IPS DF 6.9 (cell line): Measurements from ENCODE around the gene SHOC2.
A peak's percentile ranks its signal among the peaks of the same experiment; 100 is the strongest.

Experiments
- DNase-seq: peaks from one replicate; pipeline ENCODE4 v3.0.0-alpha.2; 2013; ENCODE audit warnings: low read depth, low spot score
- H3K27ac ChIP-seq: one replicate; pipeline ENCODE4 v1.5.1; 2013; ENCODE audit warnings: low read length, control low read depth
- H3K27me3 ChIP-seq: 2 replicates; pipeline ENCODE4 v1.6.1; 2013; ENCODE audit warnings: mild to moderate bottlenecking, low read length; ENCODE audit not compliant: control insufficient read depth, insufficient read depth
- H3K36me3 ChIP-seq: 2 replicates; pipeline ENCODE4 v1.6.1; 2013; ENCODE audit warnings: low read length; ENCODE audit not compliant: control insufficient read depth, insufficient read depth
- H3K4me1 ChIP-seq: 2 replicates; pipeline ENCODE4 v1.6.1; 2013; ENCODE audit warnings: low read length; ENCODE audit not compliant: control insufficient read depth, insufficient read depth
- H3K4me3 ChIP-seq: 2 replicates; pipeline ENCODE4 v1.5.1; 2013; ENCODE audit warnings: mild to moderate bottlenecking, low read length
- H3K9me3 ChIP-seq: 2 replicates; pipeline ENCODE4 v1.6.1; 2013; ENCODE audit warnings: low read length, inconsistent platforms; ENCODE audit not compliant: control insufficient read depth, insufficient read depth
- WGBS: extraction: QIAGEN DNeasy Blood & Tissue Kit; methylation state at CpG from one replicate; pipeline ENCODE4 v1.1.7; 2013; ENCODE audit warnings: mixed read lengths, missing lambda C conversion rate; ENCODE audit not compliant: insufficient read length, insufficient coverage; 5-methylcytosine and 5-hydroxymethylcytosine counted together

SHOC2 gene

GRCh38 chr10:110918643-110919348 is 608 bp upstream of the SHOC2 start, which contains the start of gene BBIP1:
BBIP1 (minus strand) TSS chr10:110919180; CDS start chr10:110918157, 1,023 bp downstream.
- Histone ChIP-seq H3K36me3 (no peaks in the 10 kb centered on the region), H3K4me1 (0 out of 2 replicates have a peak, but pooled peaks cover 3% of the 10 kb centered on the region), H3K4me3 (peak within 1 kb of the TSS; percentile 97), H3K9me3 (no peaks in the 10 kb centered on the region), H3K27ac (no peak within 1 kb of the TSS), H3K27me3 (no peaks in the 10 kb centered on the region)
- DNase-seq = peak; percentile 97
- no CpG with 5 or more reads among the region's 40 CpGs for WGBS

GRCh38 chr10:110919971-110920881 is 822 bp downstream of the SHOC2 start:
- no peaks in the 10 kb centered on the region for H3K36me3 ChIP-seq
- no peaks in the 10 kb centered on the region for H3K9me3 ChIP-seq
- no peak for DNase-seq
- no peaks in the 10 kb centered on the region for H3K27me3 ChIP-seq
- H3K4me1 ChIP-seq = 0 out of 2 replicates have a peak, but pooled peaks cover 3% of the 10 kb centered on the region
- no CpG with 5 or more reads among the region's 44 CpGs for WGBS
- peak overlapping the region; percentile 97 for H3K4me3 ChIP-seq
- no peak overlapping the region for H3K27ac ChIP-seq

DNA sequence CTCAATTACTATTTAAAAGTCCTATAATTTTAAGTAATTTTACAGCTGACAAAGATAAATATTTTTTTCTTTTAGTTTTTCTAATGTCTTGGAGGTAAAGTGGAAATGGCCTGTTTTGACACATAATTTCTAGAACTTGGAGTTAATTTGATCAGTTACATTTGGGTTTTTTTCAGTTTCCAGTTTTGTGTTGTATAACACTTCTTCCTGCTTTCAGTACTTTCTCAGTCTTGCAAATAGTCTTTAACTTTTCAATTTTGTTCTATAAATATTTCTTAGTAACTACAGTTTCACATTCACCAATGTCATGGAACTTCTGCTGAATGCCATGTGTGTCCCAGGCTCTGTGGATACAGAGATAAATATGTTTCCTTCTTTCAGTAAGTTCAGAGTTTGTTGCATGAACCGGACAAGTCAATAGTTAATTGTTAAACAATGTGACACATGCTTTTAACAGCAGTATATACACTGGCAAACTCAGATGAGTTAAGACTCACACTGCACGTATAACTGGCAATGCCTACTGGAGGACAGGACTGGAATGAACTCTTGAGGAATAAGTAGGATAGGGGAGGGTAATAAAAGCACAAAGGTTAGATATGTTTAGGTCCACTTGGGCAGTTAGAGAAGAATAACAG is 4.6 kb downstream of the SHOC2 start:
- Histone ChIP-seq H3K9me3 (no peaks in the 10 kb centered on the region), H3K4me3 (no peak overlapping the region), H3K4me1 (no peaks in the 10 kb centered on the region), H3K27me3 (no peaks in the 10 kb centered on the region), H3K36me3 (no peaks in the 10 kb centered on the region), H3K27ac (no peak overlapping the region)
- WGBS = no CpG with 5 or more reads among the region's 2 CpGs
- DNase-seq = no peak

- H3K4me1 ChIP-seq = no peaks in the 10 kb centered on the region
- no peaks in the 10 kb centered on the region for H3K27me3 ChIP-seq
- WGBS = no CpG with 5 or more reads among the region's 2 CpGs
- DNase-seq = no peak
- H3K9me3 ChIP-seq = no peaks in the 10 kb centered on the region
- no peak overlapping the region for H3K27ac ChIP-seq
- no peaks in the 10 kb centered on the region for H3K36me3 ChIP-seq
- no peak overlapping the region for H3K4me3 ChIP-seq
Observed at GRCh38 chr10:110927461-110927860, 8.1 kb downstream of the SHOC2 start.

DNA sequence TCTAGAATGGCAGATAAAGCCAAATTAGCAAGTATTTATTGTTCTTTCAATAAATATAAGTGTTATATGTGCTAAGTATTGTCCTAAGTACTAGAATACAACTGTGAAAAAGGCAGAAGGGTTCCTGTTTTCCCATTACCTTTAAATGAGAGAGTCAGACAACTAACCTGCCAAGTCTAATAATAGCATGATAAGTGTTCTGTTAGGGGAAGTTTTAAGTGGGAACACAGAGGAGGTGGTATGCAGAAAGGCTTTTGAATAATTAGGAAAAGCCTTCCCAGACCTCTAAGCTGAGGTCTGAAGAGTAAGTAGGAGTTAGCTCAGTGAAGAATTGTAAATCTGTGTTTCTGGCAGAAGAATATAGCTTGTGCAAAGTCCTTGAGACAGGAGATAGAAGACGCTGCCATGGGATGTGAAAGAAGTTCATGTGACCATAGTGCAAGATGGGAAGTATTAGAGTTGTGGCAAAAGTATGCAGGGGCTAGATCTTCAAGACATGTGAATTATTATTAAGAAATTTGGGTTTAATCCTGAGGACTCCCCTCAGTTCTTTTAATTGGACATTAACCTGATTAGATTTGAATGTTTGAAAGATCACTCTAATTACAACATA is 12.5 kb downstream of the SHOC2 start:
- Histone ChIP-seq H3K9me3 (no peaks in the 10 kb centered on the region), H3K27ac (no peak overlapping the region), H3K4me3 (no peak overlapping the region), H3K4me1 (no peaks in the 10 kb centered on the region), H3K27me3 (no peaks in the 10 kb centered on the region), H3K36me3 (no peaks in the 10 kb centered on the region)
- DNase-seq = no peak
- WGBS = no CpG with 5 or more reads among the region's 1 CpG

DNA sequence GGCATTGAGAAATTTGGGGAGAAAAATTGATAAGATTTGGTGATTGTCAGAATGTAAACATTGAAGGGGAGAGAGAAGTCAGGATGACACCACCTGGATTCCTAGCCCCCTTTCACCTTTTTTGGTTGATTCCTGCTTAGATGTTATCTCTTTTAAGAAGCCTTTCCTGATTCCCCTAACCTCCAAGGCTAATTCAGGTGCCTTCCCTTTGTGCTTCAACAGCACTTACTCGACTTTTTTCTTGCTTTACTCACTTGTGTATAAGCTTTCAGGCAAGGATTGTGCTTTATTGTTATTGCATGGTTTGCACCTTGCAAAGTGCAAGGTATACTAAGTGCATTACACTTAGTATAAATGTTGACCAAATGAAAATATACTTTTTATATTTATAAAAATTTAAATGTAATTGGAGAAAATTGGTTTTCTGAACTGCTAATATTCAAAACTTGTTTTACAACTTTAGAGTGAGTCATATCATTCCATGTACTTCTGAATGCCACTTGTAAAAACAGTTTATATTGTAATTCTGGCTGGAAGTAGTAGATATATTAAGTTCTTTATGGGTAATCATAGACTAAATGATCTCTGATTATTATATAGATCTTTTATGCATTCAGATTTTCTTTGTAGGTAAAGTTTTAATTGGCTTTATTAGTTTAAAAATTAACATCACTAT is 13.2 kb downstream of the SHOC2 start:
- Histone ChIP-seq H3K27me3 (no peaks in the 10 kb centered on the region), H3K9me3 (no peaks in the 10 kb centered on the region), H3K36me3 (no peaks in the 10 kb centered on the region), H3K27ac (no peak overlapping the region), H3K4me3 (no peak overlapping the region), H3K4me1 (no peaks in the 10 kb centered on the region)
- WGBS = no CpG with 5 or more reads among the region's 1 CpG
- no peak for DNase-seq

DNA sequence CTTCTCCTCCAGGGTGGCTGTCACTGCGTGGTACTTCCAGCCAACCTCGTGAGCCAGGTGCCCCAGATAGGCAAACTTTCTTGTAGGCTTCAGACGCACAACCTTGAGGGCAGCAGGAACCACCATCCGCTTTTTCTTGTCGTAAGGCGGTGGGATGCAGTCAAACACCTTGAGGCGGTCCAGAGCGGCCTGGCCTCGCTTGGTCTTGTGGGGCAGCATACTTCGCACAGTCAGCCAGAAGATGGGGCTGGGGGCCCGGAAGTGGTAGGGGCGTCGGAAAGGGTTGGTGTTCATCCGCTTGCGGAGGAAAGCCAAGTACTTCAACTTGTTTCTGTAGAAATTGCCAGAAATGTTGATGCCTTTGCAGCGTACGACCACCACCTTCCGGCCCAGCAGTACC is 17.4 kb downstream of the SHOC2 start:
- no peaks in the 10 kb centered on the region for H3K36me3 ChIP-seq
- H3K27ac ChIP-seq = no peak overlapping the region
- no peaks in the 10 kb centered on the region for H3K4me1 ChIP-seq
- no peak overlapping the region for H3K4me3 ChIP-seq
- no peaks in the 10 kb centered on the region for H3K27me3 ChIP-seq
- no CpG with 5 or more reads among the region's 18 CpGs for WGBS
- H3K9me3 ChIP-seq = no peaks in the 10 kb centered on the region
- DNase-seq = no peak

DNA sequence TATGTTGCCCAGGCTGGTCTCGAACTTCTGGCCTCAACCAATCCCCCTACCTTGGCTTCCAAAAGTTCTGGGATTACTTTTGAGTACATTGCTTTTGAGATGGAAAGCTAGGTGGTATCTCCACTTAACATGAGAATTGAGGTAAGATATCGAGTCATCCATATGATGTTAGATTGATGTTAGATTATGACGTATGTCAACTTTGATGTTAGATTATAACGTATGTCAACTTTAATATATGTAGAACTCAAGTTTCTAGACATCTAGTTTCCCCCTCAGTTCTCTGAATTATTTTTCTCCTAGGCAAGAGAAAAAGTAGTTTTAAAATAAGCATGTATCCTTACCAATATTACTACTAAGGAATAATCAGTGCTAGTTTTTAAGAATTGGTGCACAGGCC is 20.0 kb downstream of the SHOC2 start:
- Histone ChIP-seq H3K27me3 (no peaks in the 10 kb centered on the region), H3K4me1 (no peaks in the 10 kb centered on the region), H3K36me3 (no peaks in the 10 kb centered on the region), H3K4me3 (no peak overlapping the region), H3K27ac (no peak overlapping the region), H3K9me3 (no peaks in the 10 kb centered on the region)
- no CpG with 5 or more reads among the region's 4 CpGs for WGBS
- no peak for DNase-seq

- Histone ChIP-seq H3K4me3 (no peak overlapping the region), H3K9me3 (no peaks in the 10 kb centered on the region), H3K27me3 (no peaks in the 10 kb centered on the region; the same call in 1 of the 2 replicates), H3K27ac (no peak overlapping the region), H3K36me3 (no peaks in the 10 kb centered on the region), H3K4me1 (0 out of 2 replicates have a peak, but pooled peaks cover 2% of the 10 kb centered on the region)
- DNase-seq = no peak
- no CpG with 5 or more reads among the region's 5 CpGs for WGBS
Observed at GRCh38 chr10:110944792-110945396, 25.5 kb downstream of the SHOC2 start.
